Measurements from ENCODE around the gene ZBED6.
"Not testable (repeated sequence)": the region's sequence is repeated elsewhere in the genome, so short reads cannot be mapped to it uniquely, and the experiment has no call there.

ZBED6 gene

DNA sequence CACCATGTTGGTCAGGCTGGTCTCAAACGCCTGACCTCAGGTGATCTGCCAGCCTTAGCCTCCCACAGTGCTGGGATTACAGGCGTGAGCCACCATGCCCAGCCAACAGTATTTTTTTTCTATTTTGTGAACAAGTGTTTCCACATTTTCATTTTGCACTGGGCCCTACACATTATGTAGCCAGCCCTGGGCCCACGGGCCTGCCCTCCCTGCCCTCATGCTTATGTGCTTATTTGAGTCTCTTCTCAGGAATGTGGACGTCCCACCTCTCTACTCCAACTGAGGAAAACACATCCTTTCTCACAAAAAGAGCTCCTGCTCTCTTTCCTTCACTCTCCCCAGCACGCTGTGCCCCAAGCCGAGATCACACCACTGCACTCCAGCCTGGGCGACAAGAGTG is 13.5 kb upstream of the ZBED6 start:
- DNase-seq = no peak

DNA sequence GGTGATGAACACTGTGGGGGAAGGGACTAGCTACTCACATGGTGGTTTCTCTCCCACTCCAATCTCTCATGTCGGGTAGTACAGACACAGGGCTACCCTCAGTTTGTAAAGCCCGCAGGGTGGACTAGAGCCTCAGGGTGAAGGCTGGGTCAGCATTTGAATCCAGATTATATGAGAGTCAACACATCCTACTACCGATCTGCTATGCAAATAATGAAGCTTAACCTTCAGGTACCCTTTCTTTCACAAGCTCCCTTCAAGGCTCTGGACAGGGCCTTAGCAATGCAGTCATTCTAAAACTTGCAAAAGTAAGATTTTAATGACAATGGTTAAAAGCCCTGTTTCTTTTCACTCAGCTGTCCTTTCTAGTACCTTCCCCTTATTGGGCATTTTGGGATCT is 5.5 kb upstream of the ZBED6 start:
- no peak for DNase-seq

DNA sequence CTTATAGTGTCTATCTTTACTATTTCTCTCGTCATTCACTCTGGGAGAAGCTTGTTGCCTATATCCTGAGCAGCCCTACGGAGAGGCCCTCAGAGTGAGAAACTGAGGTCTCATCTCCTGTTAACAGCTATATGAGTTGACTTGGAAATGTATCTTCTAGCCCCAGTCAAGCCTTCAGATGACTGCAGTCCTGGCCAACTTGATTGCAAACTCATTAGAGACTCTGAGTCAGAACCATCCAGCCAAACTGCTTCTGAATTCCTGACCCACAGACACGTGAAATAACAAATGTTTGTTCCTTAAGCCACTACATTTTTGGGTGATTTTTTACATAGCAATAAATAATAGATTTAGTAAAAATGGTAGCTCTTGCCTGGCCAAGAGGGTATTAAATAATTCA is 3.9 kb upstream of the ZBED6 start:
- DNase-seq = no peak

DNA sequence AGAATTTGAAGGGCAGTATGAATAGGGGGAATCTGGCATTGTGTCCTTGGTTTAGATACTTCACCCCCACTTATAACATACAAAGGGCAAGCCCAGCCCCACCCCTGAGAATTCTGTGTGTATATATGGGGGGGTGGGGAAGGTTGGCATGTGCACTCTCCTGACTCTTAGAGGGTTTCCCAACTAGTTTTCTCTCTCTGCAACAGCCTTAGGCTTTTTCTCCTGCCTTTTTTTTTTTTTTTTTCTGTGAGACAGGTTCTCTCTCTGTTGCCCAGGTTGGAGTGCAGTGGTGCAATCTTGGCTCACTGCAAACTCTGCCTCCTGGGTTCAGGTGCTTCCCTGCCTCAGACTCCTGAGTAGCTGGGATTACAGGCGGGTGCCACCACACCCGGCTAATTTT is 2.9 kb upstream of the ZBED6 start:
- DNase-seq = no peak

DNA sequence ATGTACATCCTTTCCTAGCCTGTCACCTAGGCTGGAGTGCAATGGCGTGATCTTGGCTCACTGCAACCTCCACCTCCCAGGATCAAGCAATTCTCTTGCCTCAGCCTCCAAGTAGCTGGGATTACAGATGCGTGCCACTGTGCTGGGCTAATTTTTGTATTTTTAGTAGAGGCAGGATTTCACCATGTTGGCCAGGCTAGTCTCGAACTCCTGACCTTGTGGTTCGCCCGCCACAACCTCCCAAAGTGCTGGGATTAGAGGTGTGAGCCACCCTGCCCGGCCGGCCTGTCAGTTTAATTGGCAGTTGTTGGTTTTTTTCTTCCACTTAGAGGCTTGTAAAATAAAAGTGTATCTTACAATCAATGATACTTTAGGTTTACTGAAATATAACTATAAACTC is 1.9 kb upstream of the ZBED6 start:
- DNase-seq = not testable (repeated sequence)

DNA sequence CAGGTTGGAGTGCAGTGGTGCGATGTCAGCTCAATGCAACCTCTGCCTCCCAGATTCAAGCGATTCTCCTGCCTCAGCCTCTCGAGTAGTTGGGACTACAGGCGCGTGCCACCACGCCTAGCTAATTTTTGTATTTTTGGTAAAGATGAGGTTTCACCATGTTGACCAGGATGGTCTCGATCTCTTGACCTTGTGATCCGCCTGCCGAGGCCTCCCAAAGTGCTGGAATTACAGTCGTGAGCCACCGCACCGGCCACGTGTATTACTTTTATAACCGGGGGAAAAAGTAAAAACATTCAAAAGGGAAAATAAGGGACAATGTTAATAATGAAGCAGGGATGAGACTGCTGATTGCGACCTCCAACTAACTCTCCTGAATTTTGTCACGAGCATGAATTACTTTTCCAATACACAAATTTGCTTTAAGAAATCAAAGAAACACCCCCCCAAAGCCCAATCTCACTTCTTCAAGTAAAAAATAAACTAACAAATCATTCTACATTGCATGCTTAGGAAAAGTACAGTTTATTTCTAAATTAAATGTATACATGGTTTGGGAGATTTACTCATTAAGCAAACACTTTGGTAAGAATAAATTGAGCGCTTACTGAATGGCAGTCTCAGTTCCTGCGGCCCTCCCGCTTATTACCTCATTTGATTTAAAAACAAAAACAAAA is 521 bp upstream of the ZBED6 start:
- DNase-seq = no peak

DNA sequence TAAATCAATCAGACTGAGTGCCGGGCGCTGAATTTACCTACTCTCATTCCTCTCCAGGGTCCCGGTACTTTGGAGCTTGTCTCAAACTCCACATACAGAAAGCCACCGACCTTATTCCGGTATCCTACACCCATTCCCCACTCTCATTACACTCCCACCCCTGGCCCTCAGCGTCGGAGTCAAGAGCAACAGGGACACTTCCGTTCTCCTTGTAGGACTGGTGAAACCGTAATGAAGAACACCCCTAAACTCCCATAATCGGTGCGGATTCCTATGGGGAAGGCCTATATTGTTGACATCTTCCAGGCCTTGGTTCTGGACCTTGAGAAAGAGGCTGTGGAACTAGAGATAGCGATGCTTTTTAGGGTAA is 798 bp downstream of the ZBED6 start:
- DNase-seq = peak; percentile 59

DNA sequence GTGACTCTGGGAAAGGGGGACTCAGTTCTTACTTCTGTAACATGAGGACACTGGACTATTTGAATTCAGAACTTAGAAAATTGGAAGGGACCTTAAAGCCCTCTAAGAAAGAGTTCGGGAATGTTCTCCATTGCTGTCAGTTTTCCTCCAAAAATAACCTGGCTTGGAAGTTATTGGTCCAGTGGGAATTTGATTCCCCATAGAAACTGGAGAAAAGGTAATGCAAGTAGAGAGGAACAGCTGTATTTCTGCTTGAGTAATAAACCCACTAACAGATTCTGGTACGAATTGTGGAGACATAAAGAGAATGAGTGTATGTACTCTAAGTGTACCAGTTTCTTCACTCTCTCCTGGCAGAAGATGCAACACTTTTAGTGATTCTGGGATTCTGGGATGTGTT is 1.8 kb downstream of the ZBED6 start:
- DNase-seq = no peak

DNA sequence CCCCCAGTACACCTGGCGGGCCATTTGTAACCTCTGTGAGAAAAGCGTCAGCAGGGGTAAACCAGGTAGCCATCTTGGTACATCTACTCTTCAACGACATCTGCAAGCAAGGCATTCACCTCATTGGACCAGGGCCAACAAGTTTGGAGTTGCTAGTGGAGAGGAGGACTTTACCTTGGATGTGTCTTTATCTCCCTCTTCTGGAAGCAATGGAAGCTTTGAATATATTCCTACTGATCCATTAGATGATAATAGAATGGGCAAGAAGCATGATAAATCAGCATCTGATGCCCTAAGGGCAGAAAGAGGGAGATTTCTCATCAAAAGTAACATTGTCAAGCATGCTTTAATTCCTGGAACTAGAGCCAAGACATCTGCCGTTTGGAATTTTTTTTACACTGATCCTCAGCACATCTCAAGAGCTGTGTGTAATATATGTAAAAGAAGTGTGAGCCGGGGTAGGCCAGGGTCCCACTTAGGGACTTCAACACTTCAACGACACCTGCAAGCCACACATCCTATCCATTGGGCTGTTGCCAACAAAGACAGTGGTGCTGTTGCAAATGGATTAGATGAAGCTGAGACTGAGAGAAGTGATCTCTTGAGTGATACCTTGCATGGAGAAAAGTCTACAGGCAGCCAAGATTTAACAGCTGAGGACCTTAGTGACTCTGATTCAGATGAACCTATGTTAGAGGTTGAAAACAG is 2.7 kb downstream of the ZBED6 start:
- no peak for DNase-seq

DNA sequence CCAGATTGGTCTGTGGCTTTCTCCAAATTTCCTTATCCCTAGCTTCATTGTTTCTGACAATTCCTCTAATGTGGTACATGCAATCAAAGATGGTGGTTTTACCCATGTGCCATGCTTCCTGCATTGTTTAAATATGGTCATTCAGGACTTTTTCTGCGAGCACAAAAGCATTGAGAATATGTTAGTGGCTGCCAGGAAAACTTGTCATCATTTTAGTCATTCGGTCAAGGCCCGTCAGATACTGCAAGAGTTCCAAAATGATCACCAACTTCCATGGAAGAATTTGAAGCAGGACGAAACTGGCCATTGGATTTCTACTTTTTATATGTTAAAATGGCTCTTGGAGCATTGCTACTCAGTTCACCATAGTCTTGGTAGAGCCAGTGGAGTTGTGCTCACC is 3.7 kb downstream of the ZBED6 start:
- no peak for DNase-seq

DNA sequence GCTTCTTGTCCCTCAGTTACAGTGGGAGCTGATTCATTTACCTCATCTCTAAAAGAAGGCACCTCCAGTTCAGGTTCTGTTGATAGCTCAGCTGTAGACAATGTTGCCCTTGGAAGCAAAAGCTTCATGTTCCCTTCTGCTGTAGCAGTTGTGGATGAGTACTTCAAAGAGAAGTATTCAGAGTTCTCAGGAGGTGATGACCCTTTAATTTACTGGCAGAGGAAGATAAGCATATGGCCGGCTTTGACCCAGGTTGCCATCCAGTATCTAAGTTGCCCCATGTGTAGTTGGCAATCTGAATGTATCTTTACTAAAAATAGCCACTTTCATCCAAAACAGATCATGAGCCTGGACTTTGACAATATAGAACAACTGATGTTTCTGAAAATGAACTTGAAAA is 4.5 kb downstream of the ZBED6 start:
- DNase-seq = no peak

DNA sequence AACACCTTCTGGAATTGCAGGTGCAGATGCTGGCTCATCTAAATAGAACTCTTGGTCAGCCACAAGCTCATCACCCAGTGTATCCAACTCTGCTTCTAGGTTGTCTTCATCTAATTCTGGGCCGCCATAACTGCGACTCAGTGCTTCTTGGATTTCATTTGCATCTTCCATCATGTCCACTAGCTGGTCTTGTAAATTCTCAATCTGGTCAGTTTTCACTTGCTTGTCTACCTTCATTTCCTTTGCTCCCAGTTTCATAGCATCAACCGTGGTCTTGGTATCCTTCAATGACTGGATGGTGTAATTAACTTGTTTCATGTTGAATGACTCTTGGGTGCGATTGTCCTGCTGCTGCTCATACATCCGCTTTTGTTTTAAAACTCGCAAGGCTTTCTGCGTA is 10.3 kb downstream of the ZBED6 start:
- no peak for DNase-seq

DNA sequence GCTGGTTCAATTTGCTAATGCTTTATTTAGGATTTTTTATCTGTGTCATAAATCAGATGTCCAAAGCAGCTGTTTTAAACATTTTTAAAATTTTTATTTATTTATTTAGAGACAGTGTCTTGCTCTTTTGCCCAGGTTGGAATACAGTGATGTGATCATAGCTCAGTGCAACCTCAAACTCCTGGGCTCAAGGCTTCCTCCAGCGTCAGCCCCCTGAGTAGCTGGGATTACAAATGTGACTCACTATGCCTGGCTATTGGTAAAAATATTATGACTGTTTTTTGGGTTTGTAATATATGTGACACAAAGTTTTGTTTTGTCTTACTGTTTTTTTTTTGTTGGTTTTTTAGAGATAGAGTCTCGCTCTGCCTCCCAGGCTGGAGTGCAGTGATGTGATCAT is 11.8 kb downstream of the ZBED6 start:
- peak; percentile 91 for DNase-seq

DNA sequence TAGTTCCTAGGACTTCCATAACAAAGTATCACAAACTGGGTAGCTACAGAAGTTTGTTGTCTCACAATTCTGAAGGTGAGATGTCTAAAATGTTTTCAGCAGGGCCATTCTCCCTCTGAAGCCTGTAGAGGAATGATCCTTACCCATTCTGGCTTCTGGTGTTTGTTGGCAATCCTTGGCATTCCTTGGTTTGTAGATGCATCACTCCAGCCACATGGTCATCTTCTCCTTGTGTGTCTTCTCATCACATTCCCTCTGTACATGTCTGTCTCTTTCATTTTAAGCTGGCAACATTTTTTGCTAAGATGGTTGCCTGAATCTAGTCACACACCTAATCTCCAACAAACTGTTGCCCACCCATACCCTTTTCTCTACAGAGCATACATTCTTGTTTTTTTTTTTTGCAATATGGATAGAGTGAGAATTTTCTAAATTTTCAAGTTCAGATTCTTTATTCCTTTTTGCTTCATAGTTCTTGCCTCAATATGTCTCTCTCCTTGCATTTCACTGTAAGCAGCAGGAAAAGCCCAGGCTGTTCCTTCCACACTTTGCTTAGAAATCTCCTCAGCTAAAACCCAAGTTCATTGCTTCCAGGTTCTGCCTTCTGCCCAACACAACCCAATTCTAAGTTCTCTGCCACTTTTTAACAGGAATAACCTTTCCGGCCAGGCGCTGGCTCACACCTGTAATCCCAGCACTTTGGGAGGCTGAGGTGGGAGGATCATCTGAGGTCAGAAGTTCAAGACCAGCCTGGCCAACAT is 18.3 kb downstream of the ZBED6 start:
- DNase-seq = no peak

DNA sequence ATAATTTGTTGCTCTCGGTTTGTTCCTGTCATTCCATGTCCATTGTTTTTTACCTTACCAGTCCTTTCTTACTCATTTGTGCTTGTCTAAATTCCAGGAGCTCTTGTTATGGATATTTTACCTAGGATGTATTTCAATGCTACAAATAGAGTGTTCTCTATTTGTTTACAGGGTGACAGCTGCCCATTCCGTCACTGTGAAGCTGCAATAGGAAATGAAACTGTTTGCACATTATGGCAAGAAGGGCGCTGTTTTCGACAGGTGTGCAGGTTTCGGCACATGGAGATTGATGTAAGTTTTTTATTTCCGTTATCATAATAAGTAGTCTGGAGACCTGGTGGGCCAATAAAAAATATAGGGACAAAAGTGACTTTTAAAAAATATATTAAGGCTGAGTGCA is 23.0 kb downstream of the ZBED6 start:
- DNase-seq = no peak

DNA sequence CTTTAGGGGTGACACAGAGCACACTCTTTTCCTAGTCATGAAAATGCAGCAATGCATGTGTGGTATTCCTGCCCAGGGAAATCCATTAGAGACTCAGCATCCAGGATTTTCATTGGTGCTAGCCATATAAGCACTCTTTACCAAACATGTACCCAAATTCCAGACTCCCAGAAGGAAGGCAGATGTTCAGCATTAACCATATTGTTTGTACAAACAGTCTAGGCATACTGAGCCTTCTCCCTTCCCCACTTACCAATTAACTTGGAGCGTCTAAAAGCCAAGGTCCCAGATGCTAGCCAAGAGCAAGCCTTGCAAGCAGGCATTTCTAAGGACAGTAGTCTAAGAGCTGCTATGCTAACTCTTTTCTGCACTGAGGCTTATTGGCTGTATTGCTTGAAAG is 27.9 kb downstream of the ZBED6 start:
- DNase-seq = no peak

DNA sequence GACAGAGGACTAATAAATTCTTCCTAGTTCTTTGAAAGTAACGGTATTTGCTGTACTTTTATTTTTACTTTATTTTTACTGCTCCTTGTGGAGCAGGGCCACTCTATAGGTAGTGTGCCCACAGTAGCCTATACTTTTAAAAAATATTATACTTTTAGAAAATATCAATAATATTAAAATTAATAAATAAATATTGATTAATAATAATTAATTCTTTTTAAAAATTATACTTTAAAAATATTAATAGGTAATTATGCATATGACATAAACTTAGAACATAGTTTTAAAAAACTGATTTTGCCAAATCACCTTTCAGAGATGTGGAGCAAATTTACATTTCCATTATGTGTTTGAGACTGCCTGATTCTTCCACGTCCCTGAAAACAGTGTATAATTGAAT is 30.8 kb downstream of the ZBED6 start:
- DNase-seq = no peak

DNA sequence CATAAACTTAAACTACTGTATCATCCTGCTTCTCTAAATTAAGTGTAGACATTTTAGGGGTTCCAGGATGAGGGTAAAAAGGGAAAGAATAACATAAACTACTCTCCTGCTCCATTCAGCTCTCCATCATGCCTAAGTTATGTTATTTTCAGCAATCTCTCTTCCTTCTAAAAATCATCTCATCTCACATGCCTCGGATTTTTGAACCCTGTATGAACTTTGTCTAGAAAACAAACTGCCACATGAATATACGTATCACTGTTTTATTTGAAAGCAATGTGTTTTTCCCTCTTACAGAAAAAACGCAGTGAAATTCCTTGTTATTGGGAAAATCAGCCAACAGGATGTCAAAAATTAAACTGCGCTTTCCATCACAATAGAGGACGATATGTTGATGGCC is 32.6 kb downstream of the ZBED6 start:
- peak; percentile 12 for DNase-seq

DNA sequence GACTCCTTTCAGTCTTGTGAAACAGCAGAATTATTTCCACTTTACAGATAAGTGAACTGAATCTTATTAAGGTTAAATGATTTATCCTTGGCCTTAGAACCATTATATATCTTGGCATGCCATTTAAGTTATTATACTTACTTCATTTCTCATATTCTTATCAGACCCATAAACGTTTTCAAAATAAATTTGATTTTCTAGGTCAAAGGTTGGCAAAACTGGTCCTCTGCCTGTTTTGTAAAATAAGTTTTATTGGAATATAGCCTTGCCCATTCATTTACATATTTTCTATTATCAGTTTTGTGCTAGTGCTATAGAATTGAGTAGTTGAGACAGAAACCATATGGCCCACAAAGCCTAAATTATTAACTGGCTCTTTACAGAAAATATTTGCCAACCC is 33.1 kb downstream of the ZBED6 start:
- no peak for DNase-seq

DNA sequence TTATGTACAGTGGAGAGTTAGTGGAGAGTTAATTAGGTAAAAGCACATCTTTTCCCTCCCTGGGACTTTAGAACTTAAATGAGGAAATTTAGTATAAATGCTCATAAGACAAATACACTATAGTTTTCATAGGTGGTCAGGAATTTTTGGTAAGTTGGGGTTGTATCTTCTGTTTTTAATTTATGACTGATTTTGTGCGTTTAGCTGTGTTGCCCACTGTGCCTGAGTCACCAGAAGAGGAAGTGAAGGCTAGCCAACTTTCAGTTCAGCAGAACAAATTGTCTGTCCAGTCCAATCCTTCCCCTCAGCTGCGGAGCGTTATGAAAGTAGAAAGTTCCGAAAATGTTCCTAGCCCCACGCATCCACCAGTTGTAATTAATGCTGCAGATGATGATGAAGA is 33.8 kb downstream of the ZBED6 start:
- not testable (repeated sequence) for DNase-seq

DNA sequence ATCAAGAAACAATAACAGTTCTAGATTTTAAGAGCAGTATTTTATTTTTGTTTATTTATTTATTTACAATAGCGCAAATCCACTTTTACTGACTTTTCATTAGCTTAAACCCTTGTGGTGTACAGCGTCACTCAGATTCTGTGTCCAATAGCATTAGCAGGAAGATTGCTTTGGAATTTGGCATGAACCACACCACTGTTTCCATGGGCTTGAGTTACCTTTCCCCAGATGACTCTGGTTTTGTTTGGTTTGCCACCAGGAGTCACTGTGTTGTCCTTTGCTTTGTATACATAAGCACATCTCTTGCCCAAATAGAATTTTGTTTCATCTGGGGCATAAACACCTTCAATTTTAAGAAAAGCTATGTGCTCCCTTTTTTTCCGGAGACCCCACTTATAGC is 40.1 kb downstream of the ZBED6 start:
- no peak for DNase-seq

DNA sequence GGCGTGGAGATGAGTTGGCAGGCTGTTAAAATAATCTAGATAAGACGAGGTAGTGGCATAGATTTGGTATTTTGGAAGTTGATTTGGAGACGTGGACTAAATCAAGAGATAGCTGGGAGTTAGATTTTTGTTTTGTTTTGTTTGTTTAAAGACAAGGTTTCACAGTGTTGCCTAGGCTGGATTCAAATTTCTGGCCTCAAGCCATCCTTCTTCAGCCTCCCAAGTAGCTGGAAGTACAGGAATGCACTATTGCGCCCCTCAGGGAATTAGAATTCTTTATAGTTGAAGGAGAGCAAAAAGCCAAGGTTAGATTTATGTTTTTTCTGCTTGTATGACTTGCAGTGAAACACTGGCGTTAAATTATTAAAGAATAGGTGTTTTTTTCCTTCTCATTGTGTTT is 43.7 kb downstream of the ZBED6 start:
- DNase-seq = peak; percentile 88

DNA sequence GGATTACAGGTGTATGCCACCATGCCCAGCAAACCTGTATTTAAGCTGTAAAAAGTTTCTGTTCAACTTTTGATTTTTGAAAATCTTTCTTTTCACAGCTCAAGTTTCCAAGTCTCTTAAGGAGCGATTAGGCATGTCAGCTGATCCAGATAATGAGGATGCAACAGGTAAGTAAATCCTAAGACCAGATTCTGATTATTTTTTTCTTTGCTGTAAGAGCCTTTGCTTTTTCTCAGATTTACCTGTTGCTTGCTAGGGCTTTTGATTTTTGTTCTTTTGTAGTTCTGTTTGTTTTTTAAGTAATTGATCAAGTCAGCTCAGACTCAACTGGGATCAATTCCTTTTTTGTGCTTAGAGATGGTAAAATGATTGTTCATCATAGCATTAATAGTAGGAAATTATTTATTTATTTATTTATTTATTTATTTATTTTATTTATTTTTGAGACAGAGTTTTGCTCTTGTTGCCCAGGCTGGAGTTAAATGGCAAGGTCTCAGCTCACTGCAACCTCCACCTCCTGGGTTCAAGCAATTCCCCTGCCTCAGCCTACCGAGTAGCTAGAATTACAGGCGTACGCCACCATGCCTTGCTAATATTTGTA is 44.9 kb downstream of the ZBED6 start:
- no peak for DNase-seq

DNA sequence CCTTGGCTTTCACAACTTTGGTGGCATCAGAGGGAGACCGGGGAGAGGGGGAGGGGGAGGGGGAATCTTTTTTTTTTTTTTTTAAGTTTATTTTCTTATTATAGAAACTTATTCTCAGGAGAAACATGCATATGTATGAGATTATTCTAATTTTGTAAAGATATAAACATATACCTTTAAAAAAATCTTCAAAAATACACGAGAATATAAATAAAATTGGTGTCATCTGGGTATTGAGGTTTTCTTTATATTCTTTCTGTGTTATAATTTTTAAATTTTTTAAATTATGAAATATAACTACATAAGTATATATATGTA is 47.1 kb downstream of the ZBED6 start:
- no peak for DNase-seq

All from fibroblast of skin of back (primary cell).